MM.1S (cell line): ENCODE measurements around the gene MGME1.

Experiments
- EZH2 ChIP-seq: fragments of 300-600 bp; sonication (generic); optimal IDR thresholded peaks from 2 replicates; pipeline ENCODE3; 2017; ENCODE audit warnings: low read depth, mild to moderate bottlenecking, antibody characterized with exemption, low read length, mixed read lengths
- EZH2phosphoT487 ChIP-seq: fragments of 300-600 bp; sonication (generic); IDR thresholded peaks from 2 replicates; pipeline ENCODE4 v1.6.1; 2018; ENCODE audit warnings: antibody characterized with exemption, low read length
- TF ChIP-seq, protein P1 (sequence below): fragments of 300-600 bp; sonication (generic); IDR thresholded peaks from 2 replicates; pipeline ENCODE4 v1.5.1; 2016; ENCODE audit warnings: antibody characterized with exemption, low read length, mixed read lengths

DNA sequence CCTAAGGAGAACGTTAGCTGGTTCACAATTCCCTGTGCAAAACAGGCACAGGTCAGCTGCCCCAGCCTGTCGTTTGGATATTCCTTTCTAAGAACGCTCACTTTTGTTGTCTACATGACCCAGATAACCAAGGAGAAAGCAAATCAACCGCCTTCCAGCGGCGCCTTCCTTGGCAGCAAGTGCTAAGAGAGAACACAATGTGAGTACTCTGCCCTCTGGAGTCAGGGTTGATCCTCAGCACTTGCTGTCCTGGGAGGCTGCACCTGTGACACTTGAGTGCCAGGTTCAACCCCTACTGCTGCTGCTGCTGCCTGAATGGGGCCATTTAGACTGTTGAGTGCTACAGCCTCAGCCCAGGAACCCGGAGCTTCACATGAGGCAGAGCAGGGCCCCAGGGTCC is 52.1 kb downstream of the MGME1 start:
- TF ChIP-seq, protein P1, sequence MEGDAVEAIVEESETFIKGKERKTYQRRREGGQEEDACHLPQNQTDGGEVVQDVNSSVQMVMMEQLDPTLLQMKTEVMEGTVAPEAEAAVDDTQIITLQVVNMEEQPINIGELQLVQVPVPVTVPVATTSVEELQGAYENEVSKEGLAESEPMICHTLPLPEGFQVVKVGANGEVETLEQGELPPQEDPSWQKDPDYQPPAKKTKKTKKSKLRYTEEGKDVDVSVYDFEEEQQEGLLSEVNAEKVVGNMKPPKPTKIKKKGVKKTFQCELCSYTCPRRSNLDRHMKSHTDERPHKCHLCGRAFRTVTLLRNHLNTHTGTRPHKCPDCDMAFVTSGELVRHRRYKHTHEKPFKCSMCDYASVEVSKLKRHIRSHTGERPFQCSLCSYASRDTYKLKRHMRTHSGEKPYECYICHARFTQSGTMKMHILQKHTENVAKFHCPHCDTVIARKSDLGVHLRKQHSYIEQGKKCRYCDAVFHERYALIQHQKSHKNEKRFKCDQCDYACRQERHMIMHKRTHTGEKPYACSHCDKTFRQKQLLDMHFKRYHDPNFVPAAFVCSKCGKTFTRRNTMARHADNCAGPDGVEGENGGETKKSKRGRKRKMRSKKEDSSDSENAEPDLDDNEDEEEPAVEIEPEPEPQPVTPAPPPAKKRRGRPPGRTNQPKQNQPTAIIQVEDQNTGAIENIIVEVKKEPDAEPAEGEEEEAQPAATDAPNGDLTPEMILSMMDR, result no peak
- TF ChIP-seq EZH2 (no peak), EZH2phosphoT487 (no peak)
